Mucosa of stomach (tissue), 1 donor: ENCODE results near the gene MMS19.
"Not testable (repeated sequence)": the region's sequence is repeated elsewhere in the genome, so short reads cannot be mapped to it uniquely, and the experiment has no call there.

Experiments
- H3K27me3 ChIP-seq: one replicate; pipeline ENCODE4 v1.7.0; 2013; ENCODE audit warnings: mild to moderate bottlenecking, low read length; ENCODE audit not compliant: control insufficient read depth, insufficient read depth
- H3K36me3 ChIP-seq: one replicate; pipeline ENCODE4 v1.7.0; 2013; ENCODE audit warnings: low read length; ENCODE audit not compliant: control insufficient read depth, insufficient read depth
- H3K4me1 ChIP-seq: one replicate; pipeline ENCODE4 v1.7.0; 2013; ENCODE audit warnings: mild to moderate bottlenecking, low read length; ENCODE audit not compliant: control insufficient read depth, insufficient read depth
- H3K4me3 ChIP-seq: one replicate; pipeline ENCODE4 v1.7.0; 2013; ENCODE audit warnings: low read length
- H3K9ac ChIP-seq: one replicate; pipeline ENCODE4 v1.7.0; 2013; ENCODE audit warnings: mild to moderate bottlenecking, low read length, moderate library complexity
- H3K9me3 ChIP-seq: one replicate; pipeline ENCODE4 v1.7.0; 2013; ENCODE audit warnings: mild to moderate bottlenecking, low read length, moderate library complexity; ENCODE audit not compliant: control insufficient read depth
- donor health status: Pancreatic carcinoma.

The MMS19 gene

DNA sequence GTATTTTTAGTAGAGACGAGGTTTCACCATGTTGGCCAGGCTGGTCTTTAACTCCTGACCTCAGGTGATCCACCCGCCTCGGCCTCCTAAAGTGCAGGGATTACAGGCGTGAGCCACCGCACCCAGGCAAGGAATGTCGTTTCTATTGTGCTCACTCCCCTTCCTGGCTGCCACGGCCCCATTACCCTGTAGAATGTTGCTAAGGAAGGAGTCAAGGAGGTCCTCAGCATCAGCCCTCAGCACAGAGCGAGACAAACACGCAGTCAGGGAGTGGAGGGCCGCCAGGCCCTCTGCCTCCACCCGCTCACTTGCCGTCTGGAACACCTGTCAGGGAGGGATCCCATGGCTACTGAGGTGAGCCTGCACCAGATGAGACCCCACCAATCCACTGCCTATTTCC, 29.4 kb downstream of the MMS19 start:
- not testable (repeated sequence) for H3K4me3 ChIP-seq, H3K9ac ChIP-seq
- peaks cover 18% of the 10 kb centered on the region for H3K36me3 ChIP-seq

GRCh38 chr10:97468162-97468561, 30.1 kb downstream of the MMS19 start:
- Histone ChIP-seq H3K36me3 (peaks cover 18% of the 10 kb centered on the region), H3K27me3 (no peaks in the 10 kb centered on the region), H3K4me1 (no peaks in the 10 kb centered on the region), H3K9me3 (no peaks in the 10 kb centered on the region), H3K4me3 (no peak overlapping the region), H3K9ac (no peak overlapping the region)

More for the DNA sequence above, 29.4 kb downstream of the MMS19 start:
- H3K9me3 ChIP-seq, H3K4me1 ChIP-seq, H3K27me3 ChIP-seq: not testable (repeated sequence)

DNA sequence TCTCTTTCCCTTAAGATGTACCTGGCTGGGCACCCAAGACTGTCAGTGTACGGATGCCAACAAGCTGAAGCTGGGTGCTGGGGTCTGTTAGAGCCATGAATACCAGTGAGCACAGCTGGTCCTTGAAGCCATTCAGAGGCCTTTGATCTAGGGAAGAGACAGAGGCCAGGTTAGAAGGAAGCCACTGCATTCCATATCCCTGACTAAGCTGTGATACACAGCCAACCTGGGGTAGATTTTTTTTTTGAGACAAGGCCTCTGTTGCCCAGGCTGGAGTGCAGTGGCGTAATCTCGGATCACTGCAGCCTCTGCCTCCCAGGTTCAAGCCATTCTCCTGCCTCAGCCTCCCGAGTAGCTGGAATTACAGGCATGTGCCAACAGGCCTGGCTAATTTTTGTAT, 31.5 kb downstream of the MMS19 start:
- no peaks in the 10 kb centered on the region for H3K27me3 ChIP-seq
- no peak overlapping the region for H3K4me3 ChIP-seq
- H3K4me1 ChIP-seq = no peaks in the 10 kb centered on the region
- H3K9me3 ChIP-seq = no peaks in the 10 kb centered on the region
- H3K36me3 ChIP-seq = peaks cover 18% of the 10 kb centered on the region
- no peak overlapping the region for H3K9ac ChIP-seq

DNA sequence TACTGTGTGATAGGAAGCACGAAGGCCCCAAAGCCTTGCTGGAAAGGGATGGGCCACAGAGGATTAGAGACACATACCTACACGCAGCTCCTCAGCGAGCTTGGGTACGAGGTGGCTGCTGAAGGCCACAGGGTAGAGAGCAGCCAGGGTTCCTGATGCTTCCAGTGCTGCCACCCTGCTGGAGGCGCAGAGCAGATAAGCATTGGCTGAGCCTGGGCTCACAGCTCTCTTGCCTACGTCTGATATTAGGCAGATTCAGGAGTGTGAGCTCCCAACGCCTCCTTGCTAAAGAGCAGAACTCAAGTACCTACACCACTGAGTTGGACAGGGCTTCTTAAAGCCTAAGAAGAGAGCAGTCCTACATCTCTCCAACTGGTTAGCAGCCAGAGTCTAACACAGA, 32.2 kb downstream of the MMS19 start:
- Histone ChIP-seq H3K27me3 (no peaks in the 10 kb centered on the region), H3K4me1 (no peaks in the 10 kb centered on the region), H3K36me3 (peaks cover 18% of the 10 kb centered on the region), H3K9me3 (no peaks in the 10 kb centered on the region), H3K9ac (no peak overlapping the region), H3K4me3 (no peak overlapping the region)

DNA sequence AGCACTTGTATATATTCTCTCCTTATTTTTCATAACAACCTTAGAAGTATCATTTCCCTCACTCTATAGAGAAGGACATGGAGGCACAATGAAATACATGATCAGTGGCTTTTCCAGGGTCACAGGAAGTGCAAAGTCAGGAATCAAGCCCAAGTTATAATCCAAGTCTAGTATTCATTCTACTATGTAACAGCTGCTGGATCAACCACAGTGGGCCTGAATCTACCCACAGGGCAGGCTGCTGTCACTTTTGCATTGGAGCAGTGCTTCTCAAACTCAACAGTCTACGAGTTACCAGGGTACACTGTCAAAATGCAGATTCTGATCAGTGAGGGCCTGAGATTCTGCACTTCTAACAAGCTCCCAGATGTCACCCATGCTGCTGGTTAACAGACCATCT, 34.0 kb downstream of the MMS19 start:
- H3K9ac ChIP-seq = no peak overlapping the region

DNA sequence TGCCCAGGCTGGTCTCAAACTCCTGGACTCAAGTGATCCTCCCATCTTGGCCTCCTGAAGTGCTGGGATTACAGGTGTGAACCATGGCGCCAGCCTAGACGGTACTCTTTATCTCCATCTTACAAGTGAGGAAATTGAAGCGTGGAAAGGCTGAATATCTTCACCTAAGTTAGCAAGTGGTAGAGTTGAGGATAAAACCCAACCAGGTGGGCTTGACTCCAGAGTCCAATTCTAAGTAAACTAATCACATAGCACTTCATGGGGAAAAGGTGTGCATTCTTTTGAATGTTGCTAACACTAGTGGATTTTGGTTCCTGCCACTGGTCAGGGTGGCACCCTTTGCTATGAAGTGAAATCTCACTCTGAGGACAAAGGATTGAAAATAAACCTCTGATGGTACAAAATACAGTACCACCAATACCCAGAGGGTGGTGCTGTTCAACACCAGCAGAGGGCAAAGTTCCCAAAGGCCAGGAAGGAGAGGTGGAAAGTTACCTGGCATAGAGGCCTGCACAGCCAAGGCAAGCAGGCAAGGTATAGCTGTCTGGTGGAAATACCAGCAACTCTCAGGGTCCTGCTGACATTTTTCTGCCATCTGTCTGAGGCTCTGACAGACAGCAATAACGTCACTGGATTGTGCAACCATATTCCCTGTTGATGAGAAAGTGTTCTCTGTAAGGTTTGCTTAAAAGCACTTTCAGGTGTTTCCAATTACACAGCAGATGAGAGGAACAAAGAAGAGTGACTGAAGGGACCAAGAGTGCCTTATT, 34.7 kb downstream of the MMS19 start:
- Histone ChIP-seq H3K36me3 (peaks cover 23% of the 10 kb centered on the region), H3K4me1 (no peaks in the 10 kb centered on the region), H3K4me3 (no peak overlapping the region), H3K9me3 (no peaks in the 10 kb centered on the region), H3K27me3 (no peaks in the 10 kb centered on the region), H3K9ac (no peak overlapping the region)

More for the DNA sequence above, 34.0 kb downstream of the MMS19 start:
- H3K36me3 ChIP-seq = peaks cover 16% of the 10 kb centered on the region
- H3K27me3 ChIP-seq = no peaks in the 10 kb centered on the region
- H3K9me3 ChIP-seq = no peaks in the 10 kb centered on the region
- H3K4me3 ChIP-seq = no peak overlapping the region
- H3K4me1 ChIP-seq = no peaks in the 10 kb centered on the region

DNA sequence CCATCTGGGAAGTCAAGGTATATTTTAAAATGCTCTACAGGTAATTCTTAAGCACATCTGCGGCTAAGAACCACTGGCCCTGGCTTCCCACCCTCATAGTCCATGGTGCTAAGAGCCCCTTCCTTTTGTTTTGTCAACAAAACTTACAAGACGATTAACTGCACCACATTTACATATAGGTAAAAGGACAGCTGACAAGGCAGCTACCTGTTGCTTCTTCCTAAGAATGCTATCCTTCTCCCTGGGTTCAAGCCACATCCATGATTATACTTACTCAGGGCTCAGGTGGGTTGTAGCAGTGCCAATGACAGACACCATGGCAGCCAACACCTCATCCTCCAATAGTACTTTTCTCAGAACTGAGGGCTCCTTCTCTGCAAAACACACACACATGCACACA, 35.9 kb downstream of the MMS19 start:
- peaks cover 22% of the 10 kb centered on the region for H3K36me3 ChIP-seq
- H3K9ac ChIP-seq = no peak overlapping the region
- H3K9me3 ChIP-seq = no peaks in the 10 kb centered on the region
- H3K27me3 ChIP-seq = no peaks in the 10 kb centered on the region
- H3K4me3 ChIP-seq = no peak overlapping the region
- no peaks in the 10 kb centered on the region for H3K4me1 ChIP-seq

GRCh38 chr10:97459933-97460332, 38.3 kb downstream of the MMS19 start:
- Histone ChIP-seq H3K4me3 (no peak overlapping the region), H3K9me3 (no peaks in the 10 kb centered on the region), H3K9ac (no peak overlapping the region), H3K36me3 (peaks cover 23% of the 10 kb centered on the region), H3K27me3 (no peaks in the 10 kb centered on the region), H3K4me1 (peaks cover 3% of the 10 kb centered on the region)

- H3K9me3 ChIP-seq = no peaks in the 10 kb centered on the region
- H3K27me3 ChIP-seq = no peaks in the 10 kb centered on the region
- no peak overlapping the region for H3K9ac ChIP-seq
- H3K36me3 ChIP-seq = peaks cover 23% of the 10 kb centered on the region
- peaks cover 8% of the 10 kb centered on the region for H3K4me1 ChIP-seq
- H3K4me3 ChIP-seq = no peak overlapping the region
Observed at GRCh38 chr10:97459111-97459510, 39.1 kb downstream of the MMS19 start.

DNA sequence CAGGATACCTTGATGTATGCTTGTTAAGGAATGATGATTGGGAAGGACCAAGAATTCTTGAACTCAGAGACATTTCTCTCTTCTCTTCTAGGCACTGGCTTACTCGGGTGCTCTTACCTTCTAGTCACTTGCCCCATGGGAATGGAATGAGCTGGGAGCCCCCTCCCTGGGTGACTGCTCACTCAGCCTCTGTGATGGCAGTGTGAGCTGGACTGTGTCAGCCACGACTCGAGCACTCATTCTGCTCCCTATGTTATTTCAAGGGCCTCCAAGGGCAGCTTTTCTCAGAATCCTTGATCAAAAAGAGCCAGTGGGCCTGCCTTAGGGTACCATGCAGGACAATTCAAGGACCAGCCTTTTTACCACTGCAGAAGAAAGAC, 41.5 kb downstream of the MMS19 start:
- Histone ChIP-seq H3K9ac (no peak overlapping the region), H3K27me3 (no peaks in the 10 kb centered on the region), H3K4me1 (peaks cover 8% of the 10 kb centered on the region), H3K36me3 (peaks cover 23% of the 10 kb centered on the region), H3K4me3 (no peak overlapping the region), H3K9me3 (no peaks in the 10 kb centered on the region)

GRCh38 chr10:97456034-97456685, 42.1 kb downstream of the MMS19 start:
- H3K4me3 ChIP-seq = no peak overlapping the region

GRCh38 chr10:97454330-97455036, 43.7 kb downstream of the MMS19 start:
- peaks cover 8% of the 10 kb centered on the region for H3K4me1 ChIP-seq
- H3K27me3 ChIP-seq = no peaks in the 10 kb centered on the region
- H3K4me3 ChIP-seq = no peak overlapping the region
- no peak overlapping the region for H3K9ac ChIP-seq
- H3K9me3 ChIP-seq = no peaks in the 10 kb centered on the region
- H3K36me3 ChIP-seq = peaks cover 19% of the 10 kb centered on the region

More at GRCh38 chr10:97456034-97456685, 42.1 kb downstream of the MMS19 start:
- Histone ChIP-seq H3K4me1 (peaks cover 8% of the 10 kb centered on the region), H3K27me3 (no peaks in the 10 kb centered on the region), H3K36me3 (peaks cover 23% of the 10 kb centered on the region), H3K9me3 (no peaks in the 10 kb centered on the region), H3K9ac (no peak overlapping the region)
